ENCODE measurements around the gene OSBPL9.

The OSBPL9 gene

DNA sequence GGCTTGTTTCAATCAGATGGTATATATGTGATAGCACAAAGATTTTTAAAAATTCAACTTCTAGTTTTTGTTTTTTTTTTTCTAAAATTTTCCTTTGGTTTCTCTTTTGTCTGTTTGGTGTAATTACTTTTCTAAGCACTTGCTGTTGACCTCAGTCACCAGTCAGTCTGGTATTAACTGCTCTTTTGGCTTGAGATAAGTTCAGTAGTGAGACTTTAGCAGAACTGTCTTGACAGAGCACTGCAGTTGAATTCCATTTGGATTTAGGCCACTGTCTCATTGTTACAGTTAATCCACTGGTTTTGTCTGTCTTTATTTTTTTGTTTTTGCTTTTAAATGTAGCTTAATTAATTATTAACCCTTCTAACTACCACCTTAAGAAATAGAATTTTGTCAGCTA is 36.2 kb downstream of the OSBPL9 start:
- no peak overlapping the region for H3K4me3 ChIP-seq (replicated peaks; ENCODE audit: low read depth, low read length)
- no peaks in the 10 kb centered on the region for H3K36me3 ChIP-seq (ENCODE audit: control insufficient read depth, insufficient read depth, low read length)
- no peaks in the 10 kb centered on the region for H3K27me3 ChIP-seq (replicated peaks; ENCODE audit: control insufficient read depth, insufficient read depth, low read length)
- TF ChIP-seq CTCF (IDR thresholded peaks at IDR 0.05; ENCODE audit: insufficient read depth, low read length, poor library complexity, severe bottlenecking), result no peak
- no peak for DNase-seq (ENCODE audit: extremely low read depth, insufficient read length)

- H3K36me3 ChIP-seq (ENCODE audit: control insufficient read depth, insufficient read depth, low read length), result no peaks in the 10 kb centered on the region
- TF ChIP-seq CTCF (IDR thresholded peaks at IDR 0.05; ENCODE audit: insufficient read depth, low read length, poor library complexity, severe bottlenecking), result no peak
- no peak overlapping the region for H3K4me3 ChIP-seq (replicated peaks; ENCODE audit: low read depth, low read length)
Measured at GRCh38 chr1:51654000-51654399, 37.1 kb downstream of the OSBPL9 start.

DNA sequence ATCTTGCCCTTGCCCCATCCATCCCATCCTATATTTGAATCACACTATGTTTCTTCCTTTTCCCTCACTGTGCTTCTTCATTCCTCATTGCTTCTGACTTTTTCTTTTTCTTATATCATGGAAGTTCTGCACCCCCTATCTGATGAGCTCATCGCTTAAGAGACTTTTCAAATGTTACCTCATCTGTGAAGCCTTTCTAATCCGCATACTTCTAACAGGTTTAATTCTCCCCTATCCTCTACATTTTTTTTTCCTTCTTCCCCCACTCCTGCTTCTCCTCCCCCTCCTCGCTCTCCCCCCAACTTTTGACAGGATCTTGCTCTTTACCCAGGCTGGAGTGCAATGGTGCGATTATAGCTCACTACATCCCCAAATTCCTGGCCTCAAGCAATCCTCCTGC is 39.5 kb downstream of the OSBPL9 start:
- no peaks in the 10 kb centered on the region for H3K27me3 ChIP-seq (replicated peaks; ENCODE audit: control insufficient read depth, insufficient read depth, low read length)
- no peaks in the 10 kb centered on the region for H3K36me3 ChIP-seq (ENCODE audit: control insufficient read depth, insufficient read depth, low read length)
- H3K4me3 ChIP-seq (replicated peaks; ENCODE audit: low read depth, low read length), result no peak overlapping the region
- no peak for DNase-seq (ENCODE audit: extremely low read depth, insufficient read length)
- no peak for TF ChIP-seq CTCF (IDR thresholded peaks at IDR 0.05; ENCODE audit: insufficient read depth, low read length, poor library complexity, severe bottlenecking)

More at GRCh38 chr1:51654000-51654399, 37.1 kb downstream of the OSBPL9 start:
- H3K27me3 ChIP-seq (replicated peaks; ENCODE audit: control insufficient read depth, insufficient read depth, low read length), result no peaks in the 10 kb centered on the region
- DNase-seq (ENCODE audit: extremely low read depth, insufficient read length), result no peak

- no peak for TF ChIP-seq CTCF (IDR thresholded peaks at IDR 0.05; ENCODE audit: insufficient read depth, low read length, poor library complexity, severe bottlenecking)
- no peaks in the 10 kb centered on the region for H3K27me3 ChIP-seq (replicated peaks; ENCODE audit: control insufficient read depth, insufficient read depth, low read length)
- no peak for DNase-seq (ENCODE audit: extremely low read depth, insufficient read length)
- no peak overlapping the region for H3K4me3 ChIP-seq (replicated peaks; ENCODE audit: low read depth, low read length)
- H3K36me3 ChIP-seq (ENCODE audit: control insufficient read depth, insufficient read depth, low read length), result no peaks in the 10 kb centered on the region
Measured at GRCh38 chr1:51660580-51660979, 43.7 kb downstream of the OSBPL9 start.

DNA sequence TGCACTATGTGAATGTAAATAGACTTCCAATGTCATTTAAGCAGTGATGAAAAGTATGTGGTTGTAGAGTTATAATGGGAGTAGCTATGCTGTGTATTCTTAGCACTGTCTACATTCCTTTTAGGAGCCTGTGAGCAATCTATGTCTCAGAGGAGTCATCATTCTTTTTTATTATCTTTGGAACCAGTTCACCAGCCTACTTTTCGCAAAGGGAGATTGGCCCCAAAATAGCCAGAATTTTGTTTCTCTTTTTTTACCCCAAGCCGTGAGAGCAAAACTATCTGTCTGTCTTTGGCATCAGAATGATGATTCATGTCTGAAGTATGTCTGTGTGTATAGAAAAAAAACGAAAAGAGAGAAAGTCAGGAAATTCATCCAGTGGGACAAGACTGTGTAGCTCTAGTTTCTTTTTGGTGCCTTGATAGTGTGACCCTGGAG is 44.2 kb downstream of the OSBPL9 start:
- H3K27me3 ChIP-seq (replicated peaks; ENCODE audit: control insufficient read depth, insufficient read depth, low read length), result no peaks in the 10 kb centered on the region
- no peaks in the 10 kb centered on the region for H3K36me3 ChIP-seq (ENCODE audit: control insufficient read depth, insufficient read depth, low read length)
- no peak for TF ChIP-seq CTCF (IDR thresholded peaks at IDR 0.05; ENCODE audit: insufficient read depth, low read length, poor library complexity, severe bottlenecking)
- H3K4me3 ChIP-seq (replicated peaks; ENCODE audit: low read depth, low read length), result no peak overlapping the region
- DNase-seq (ENCODE audit: extremely low read depth, insufficient read length), result no peak

- no peaks in the 10 kb centered on the region for H3K27me3 ChIP-seq (replicated peaks; ENCODE audit: control insufficient read depth, insufficient read depth, low read length)
- no peaks in the 10 kb centered on the region for H3K36me3 ChIP-seq (ENCODE audit: control insufficient read depth, insufficient read depth, low read length)
- DNase-seq (ENCODE audit: extremely low read depth, insufficient read length), result no peak
- no peak overlapping the region for H3K4me3 ChIP-seq (replicated peaks; ENCODE audit: low read depth, low read length)
- TF ChIP-seq CTCF (IDR thresholded peaks at IDR 0.05; ENCODE audit: insufficient read depth, low read length, poor library complexity, severe bottlenecking), result no peak
Measured at GRCh38 chr1:51663105-51663504, 46.2 kb downstream of the OSBPL9 start.
